Gastroesophageal sphincter (tissue), 4 donors: Measurements from ENCODE around the gene RYR3. TPM values are rescaled to one million over a fixed set of nuclear protein-coding genes. Genes with fewer than 3 reads are reported as not detected.

Experiments
- ATAC-seq: fragments of 150-250 bp; one replicate; pipeline ENCODE4 v1.9.1; 2016; ENCODE audit warnings: mild to moderate bottlenecking, moderate library complexity
- H3K27ac ChIP-seq, 4 donors: fragments of 200-600 bp; sonication (generic) in 3 of 4; 1 replicate in 3 of 4; 2 replicates in 1 of 4; pipeline ENCODE4 v1.5.1; 2016 to 2019
- H3K27me3 ChIP-seq: fragments of 200-600 bp; sonication (generic); one replicate; pipeline ENCODE4 v1.5.1; 2019
- H3K36me3 ChIP-seq, 2 donors: fragments of 200-600 bp; sonication (generic); one replicate each; pipeline ENCODE4 v1.5.1; 2019; ENCODE audit warnings: control low read depth in 1 of 2
- H3K4me1 ChIP-seq, 3 donors: fragments of 200-600 bp; sonication (generic); 1 replicate in 2 of 3; 2 replicates in 1 of 3; pipeline ENCODE4 v1.5.1; 2016 to 2019; ENCODE audit warnings: control low read depth in 2 of 3
- H3K4me3 ChIP-seq, 2 donors: fragments of 200-600 bp; sonication (generic); one replicate each; pipeline ENCODE4 v1.5.1; 2019; ENCODE audit warnings: mild to moderate bottlenecking in 1 of 2, moderate library complexity in 1 of 2
- H3K9me3 ChIP-seq, 3 donors: fragments of 200-600 bp; sonication (generic); one replicate each; pipeline ENCODE4 v1.5.1; 2017 to 2019; ENCODE audit warnings: control low read depth in 2 of 3
- CTCF ChIP-seq, 4 experiments: fragments of 200-600 bp in 2 of 4; fragments of 450-650 bp in 2 of 4; sonication (generic) in 1 of 4; IDR thresholded peaks; one replicate each; pipeline ENCODE4 v1.5.1; 2017 to 2019; ENCODE audit warnings: antibody characterized with exemption in 4 of 4, mild to moderate bottlenecking in 2 of 4, moderate library complexity in 2 of 4
- EP300 ChIP-seq: sonication (generic); formaldehyde crosslinking; IDR thresholded peaks from one replicate; pipeline ENCODE4 v1.6.1; 2017; ENCODE audit warnings: antibody characterized with exemption, mild to moderate bottlenecking
- POLR2A ChIP-seq, 2 donors: fragments of 450-650 bp; IDR thresholded peaks; one replicate each; pipeline ENCODE4 v1.6.1; 2017; ENCODE audit warnings: antibody characterized with exemption in 2 of 2, mild to moderate bottlenecking in 2 of 2, moderate library complexity in 1 of 2
- POLR2AphosphoS5 ChIP-seq: sonication (generic); formaldehyde crosslinking; IDR thresholded peaks from one replicate; pipeline ENCODE4 v1.6.1; 2017; ENCODE audit warnings: antibody characterized with exemption
- WGBS, 2 donors: methylation state at CpG; one replicate each; pipeline ENCODE4 v1.1.5; 2018; ENCODE audit warnings: low coverage in 1 of 2; 5-methylcytosine and 5-hydroxymethylcytosine counted together
- total RNA-seq, 4 donors: library from RNA; depleted of rRNA; stranded (reverse); fragments of >200 nt; gene quantifications; one replicate each; pipeline ENCODE4 v1.1.0, GENCODE V29; 2016

Gene RYR3
- total RNA-seq, 4 donors from 2014 or later: 3.5 to 10.2 (median 6.2) TPM

GRCh38 chr15:33326908-33327307, 16.1 kb downstream of the RYR3 start:
- no peaks in the 10 kb centered on the region for H3K9me3 ChIP-seq
- no peaks in the 10 kb centered on the region for H3K27me3 ChIP-seq
- H3K27ac ChIP-seq: no peak overlapping the region
- 79 to 90% methylated on average over 2 of the region's 2 CpGs for WGBS, 2 donors
- ATAC-seq: no peak
- TF ChIP-seq CTCF (IDR thresholded peaks at IDR 0.05) (no peak), POLR2AphosphoS5 (no peak), EP300 (no peak), POLR2A (IDR thresholded peaks at IDR 0.05) (no peak)
- no peak overlapping the region for H3K4me3 ChIP-seq
- H3K4me1 ChIP-seq: no peaks in the 10 kb centered on the region
- H3K36me3 ChIP-seq: no peaks in the 10 kb centered on the region

- H3K4me1 ChIP-seq: no peaks in the 10 kb centered on the region
- H3K36me3 ChIP-seq: no peaks in the 10 kb centered on the region
- ATAC-seq: no peak
- H3K4me3 ChIP-seq: no peak overlapping the region
- WGBS, 2 donors: 69 to 90% methylated on average over 3 of the region's 3 CpGs
- H3K9me3 ChIP-seq: no peaks in the 10 kb centered on the region
- H3K27ac ChIP-seq: no peak overlapping the region
- no peak for TF ChIP-seq CTCF (IDR thresholded peaks at IDR 0.05)
- no peak for TF ChIP-seq POLR2A (IDR thresholded peaks at IDR 0.05)
- no peaks in the 10 kb centered on the region for H3K27me3 ChIP-seq
Measured at GRCh38 chr15:33328106-33328505, 17.3 kb downstream of the RYR3 start.

- no peak for ATAC-seq
Measured at GRCh38 chr15:33329457-33329856, 18.7 kb downstream of the RYR3 start.

GRCh38 chr15:33330931-33331330, 20.2 kb downstream of the RYR3 start:
- Histone ChIP-seq H3K9me3 (no peaks in the 10 kb centered on the region), H3K27ac (no peak overlapping the region), H3K27me3 (no peaks in the 10 kb centered on the region), H3K4me1 (no peaks in the 10 kb centered on the region), H3K36me3 (no peaks in the 10 kb centered on the region), H3K4me3 (no peak overlapping the region)
- 80 to 95% methylated on average over 3 of the region's 3 CpGs for WGBS, 2 donors
- TF ChIP-seq POLR2A (IDR thresholded peaks at IDR 0.05) (no peak), EP300 (no peak), CTCF (IDR thresholded peaks at IDR 0.05) (no peak), POLR2AphosphoS5 (no peak)
- ATAC-seq: no peak

More at GRCh38 chr15:33329457-33329856, 18.7 kb downstream of the RYR3 start:
- no peaks in the 10 kb centered on the region for H3K27me3 ChIP-seq
- 93 to 95% methylated on average over 3 to 4 of the region's 4 CpGs for WGBS, 2 donors
- H3K27ac ChIP-seq: no peak overlapping the region
- H3K4me3 ChIP-seq: no peak overlapping the region
- H3K36me3 ChIP-seq: no peaks in the 10 kb centered on the region
- H3K9me3 ChIP-seq: no peaks in the 10 kb centered on the region
- TF ChIP-seq POLR2A (IDR thresholded peaks at IDR 0.05) (no peak), CTCF (IDR thresholded peaks at IDR 0.05) (no peak), EP300 (no peak), POLR2AphosphoS5 (no peak)
- no peaks in the 10 kb centered on the region for H3K4me1 ChIP-seq

GRCh38 chr15:33341953-33342352, 31.2 kb downstream of the RYR3 start:
- TF ChIP-seq EP300 (no peak), POLR2AphosphoS5 (no peak), POLR2A (IDR thresholded peaks at IDR 0.05) (no peak), CTCF (IDR thresholded peaks at IDR 0.05) (no peak)
- H3K9me3 ChIP-seq: peaks cover 0 to 5% (median 0%) of the 10 kb centered on the region in 3 donors
- H3K4me1 ChIP-seq: no peaks in the 10 kb centered on the region
- H3K36me3 ChIP-seq: no peaks in the 10 kb centered on the region
- H3K27me3 ChIP-seq: no peaks in the 10 kb centered on the region
- WGBS, 2 donors: 74 to 83% methylated on average over 1 to 4 of the region's 4 CpGs
- no peak overlapping the region for H3K27ac ChIP-seq
- no peak for ATAC-seq
- no peak overlapping the region for H3K4me3 ChIP-seq
